ENCODE data around the gene CEP83. TPM values are rescaled to one million over a fixed set of nuclear protein-coding genes. Genes with fewer than 3 reads are reported as not detected.

Gene CEP83
- total RNA-seq, 4 donors from 2014 or later = 19.0 to 34.5 (median 24.4) TPM

DNA sequence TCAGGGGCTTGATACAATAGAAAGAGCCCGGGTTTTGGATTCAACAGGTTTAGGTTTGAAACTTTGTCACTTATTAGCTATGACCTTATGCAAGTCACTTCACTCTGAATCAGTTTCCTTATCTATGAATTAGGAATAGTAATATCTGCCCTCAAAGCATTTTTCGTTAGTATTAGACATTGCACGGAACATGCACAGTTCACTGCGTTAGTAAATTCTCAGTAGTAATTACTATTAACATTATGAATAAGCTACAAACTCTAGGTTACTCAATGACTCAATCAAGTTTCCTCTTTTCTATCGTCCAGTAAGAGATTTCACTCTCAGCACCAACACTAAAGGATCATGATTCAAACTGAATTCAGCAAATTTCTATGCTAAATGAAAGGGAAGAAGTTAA lies 150.3 kb downstream of the CEP83 start:
- peaks cover 0 to 34% (median 0%) of the 10 kb centered on the region in 3 donors for H3K36me3 ChIP-seq
- 91 to 93% methylated on average over 5 of the region's 5 CpGs for WGBS, 2 donors

GRCh38 chr12:94308612-94309011 lies 151.1 kb downstream of the CEP83 start:
- H3K36me3 ChIP-seq = peaks cover 0 to 34% (median 0%) of the 10 kb centered on the region in 3 donors
- H3K9me3 ChIP-seq = no peaks in the 10 kb centered on the region
- 53 to 54% methylated on average over 2 of the region's 2 CpGs for WGBS, 2 donors
- no peaks in the 10 kb centered on the region for H3K27me3 ChIP-seq
- no peaks in the 10 kb centered on the region for H3K4me1 ChIP-seq
- no peak for TF ChIP-seq EP300 (IDR thresholded peaks at IDR 0.05)
- TF ChIP-seq CTCF (IDR thresholded peaks at IDR 0.05) = no peak
- TF ChIP-seq POLR2A (IDR thresholded peaks at IDR 0.05) = no peak
- DNase-seq (ENCODE audit: low spot score in 2 of 2) = no peak
- no peak overlapping the region for H3K4me3 ChIP-seq
- no peak overlapping the region for H3K27ac ChIP-seq

More for the DNA sequence above, 150.3 kb downstream of the CEP83 start:
- no peak for DNase-seq (ENCODE audit: low spot score in 2 of 2)
- peaks cover 0 to 3% (median 0%) of the 10 kb centered on the region in 4 donors for H3K9me3 ChIP-seq
- H3K27me3 ChIP-seq = no peaks in the 10 kb centered on the region
- H3K4me3 ChIP-seq = no peak overlapping the region
- TF ChIP-seq CTCF (IDR thresholded peaks at IDR 0.05) = no peak
- no peak for TF ChIP-seq POLR2A (IDR thresholded peaks at IDR 0.05)
- no peak for TF ChIP-seq EP300 (IDR thresholded peaks at IDR 0.05)
- H3K4me1 ChIP-seq = no peaks in the 10 kb centered on the region
- H3K27ac ChIP-seq = no peak overlapping the region

DNA sequence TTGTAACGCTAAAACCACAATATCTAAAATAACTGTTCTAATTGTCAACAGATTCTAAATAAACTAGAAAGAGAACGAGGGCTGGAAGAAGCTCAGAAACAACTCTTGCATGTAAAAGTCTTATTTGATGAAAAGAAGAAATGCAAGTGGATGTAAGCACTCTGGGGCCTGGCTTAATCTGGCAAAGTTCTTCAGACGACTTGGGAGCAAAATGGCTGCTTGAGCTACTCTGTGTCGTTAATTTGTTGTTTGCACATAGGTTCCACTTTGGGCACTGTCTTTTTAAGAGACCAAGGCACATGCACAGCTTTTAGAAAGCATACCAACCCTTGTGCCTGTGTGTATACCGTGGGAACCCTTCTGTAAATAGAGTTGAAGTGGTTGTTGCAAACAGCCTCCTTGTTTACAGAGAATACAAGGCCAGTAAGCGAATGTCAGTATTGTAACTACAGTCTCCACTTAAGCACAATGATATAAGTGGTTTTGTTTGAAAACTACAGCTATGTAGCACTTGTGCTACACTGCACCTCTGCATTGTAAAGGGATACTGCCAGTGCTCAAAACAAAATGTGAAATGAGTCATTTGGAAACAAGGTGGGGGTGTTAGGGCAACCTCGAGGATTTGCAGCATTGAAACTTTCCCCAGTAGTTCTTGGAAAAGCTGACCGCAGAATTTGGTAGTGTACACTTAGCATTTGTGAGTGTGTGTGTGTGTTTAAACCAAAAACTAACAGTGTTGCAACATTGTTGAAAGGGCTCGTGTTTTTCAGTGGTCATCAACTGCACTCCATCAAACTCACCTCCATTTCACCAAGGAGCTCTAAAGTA lies 154.3 kb downstream of the CEP83 start:
- H3K36me3 ChIP-seq = peaks cover 0 to 30% (median 0%) of the 10 kb centered on the region in 3 donors
- no peak for DNase-seq (ENCODE audit: low spot score in 2 of 2)
- H3K27ac ChIP-seq = no peak overlapping the region
- H3K9me3 ChIP-seq = no peaks in the 10 kb centered on the region
- no peaks in the 10 kb centered on the region for H3K4me1 ChIP-seq
- TF ChIP-seq POLR2A (IDR thresholded peaks at IDR 0.05) (no peak), EP300 (IDR thresholded peaks at IDR 0.05) (no peak), CTCF (IDR thresholded peaks at IDR 0.05) (no peak)
- H3K27me3 ChIP-seq = no peaks in the 10 kb centered on the region
- WGBS, 2 donors = 74% methylated on average over 9 of the region's 9 CpGs
- no peak overlapping the region for H3K4me3 ChIP-seq

DNA sequence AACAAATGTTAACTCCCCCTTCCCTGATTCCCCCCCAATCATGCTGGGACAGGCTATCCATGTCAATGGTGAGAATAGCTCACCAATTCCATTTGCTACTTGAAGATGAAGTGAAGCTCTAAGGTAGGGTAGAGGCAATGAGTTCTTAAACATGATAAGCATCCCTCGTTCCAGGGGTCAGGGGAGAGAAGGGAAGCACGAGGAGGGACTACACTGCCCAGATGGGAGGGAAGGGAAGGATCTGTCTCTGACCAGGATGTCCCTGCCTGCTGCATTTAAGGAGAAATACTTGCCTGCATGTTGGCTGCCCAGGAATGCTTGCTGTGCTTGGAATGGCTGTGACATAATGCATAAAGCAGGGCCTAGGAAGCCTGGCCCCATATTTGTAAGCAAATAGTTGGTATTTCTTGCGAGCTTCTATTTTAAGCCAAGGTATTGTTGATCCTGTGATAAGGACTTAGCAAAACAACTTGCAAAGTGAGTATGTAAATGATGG lies 155.1 kb downstream of the CEP83 start:
- 88 to 89% methylated on average over 3 of the region's 3 CpGs for WGBS, 2 donors
- DNase-seq (ENCODE audit: low spot score in 2 of 2) = no peak
- no peak overlapping the region for H3K4me3 ChIP-seq
- no peaks in the 10 kb centered on the region for H3K9me3 ChIP-seq
- H3K27me3 ChIP-seq = no peaks in the 10 kb centered on the region
- H3K27ac ChIP-seq = no peak overlapping the region
- peaks cover 0 to 37% (median 0%) of the 10 kb centered on the region in 3 donors for H3K36me3 ChIP-seq
- TF ChIP-seq POLR2A (IDR thresholded peaks at IDR 0.05) (no peak), EP300 (IDR thresholded peaks at IDR 0.05) (no peak), CTCF (IDR thresholded peaks at IDR 0.05) (no peak)
- H3K4me1 ChIP-seq = no peaks in the 10 kb centered on the region

- 74% methylated on average over 1 of the region's 1 CpG for WGBS, 2 donors
- no peak overlapping the region for H3K27ac ChIP-seq
Observed at GRCh38 chr12:94304012-94304411, 155.7 kb downstream of the CEP83 start.

More at GRCh38 chr12:94304012-94304411, 155.7 kb downstream of the CEP83 start:
- Histone ChIP-seq H3K36me3 (peaks cover 0 to 42% (median 0%) of the 10 kb centered on the region in 3 donors), H3K9me3 (no peaks in the 10 kb centered on the region), H3K27me3 (no peaks in the 10 kb centered on the region), H3K4me3 (no peak overlapping the region), H3K4me1 (no peaks in the 10 kb centered on the region)
- DNase-seq (ENCODE audit: low spot score in 2 of 2) = no peak
- TF ChIP-seq POLR2A (IDR thresholded peaks at IDR 0.05) (no peak), EP300 (IDR thresholded peaks at IDR 0.05) (no peak), CTCF (IDR thresholded peaks at IDR 0.05) (no peak)
